OCI-LY3 (cell line): ENCODE measurements around the gene CTDSP1.

Experiments
- H2AFZ ChIP-seq: fragments of 200-600, 300-600 bp; shearing (Covaris generic); 2 replicates; pipeline ENCODE4 v1.6.0; 2014; ENCODE audit warnings: antibody characterized with exemption, low read depth, low read length
- H3K27ac ChIP-seq: fragments of 200-600, 300-600 bp; sonication (generic); 2 replicates; pipeline ENCODE4 v1.5.1; 2014; ENCODE audit warnings: mild to moderate bottlenecking, low read length, moderate library complexity, mixed read lengths
- H3K27me3 ChIP-seq: fragments of 200-600, 300-600 bp; sonication (generic); 2 replicates; pipeline ENCODE4 v1.6.1; 2014; ENCODE audit warnings: low read depth, low read length, mixed read lengths
- H3K36me3 ChIP-seq: fragments of 200-600, 300-600 bp; sonication (generic); replicated peaks from 2 replicates; pipeline ENCODE3; 2014; ENCODE audit warnings: low read depth, low read length, mixed read lengths
- H3K4me1 ChIP-seq: fragments of 300-600, 200-600 bp; sonication (generic); 2 replicates; pipeline ENCODE4 v1.6.1; 2014; ENCODE audit warnings: low read length, mixed read lengths
- H3K4me2 ChIP-seq: fragments of 200-600, 300-600 bp; sonication (generic); 2 replicates; pipeline ENCODE4 v1.6.1; 2014; ENCODE audit warnings: low read length, mixed read lengths
- H3K4me3 ChIP-seq: fragments of 300-600, 200-600 bp; sonication (generic); 2 replicates; pipeline ENCODE4 v1.5.1; 2014; ENCODE audit warnings: antibody characterized with exemption, mild to moderate bottlenecking, low read length, moderate library complexity
- H3K79me2 ChIP-seq: fragments of 300-600, 200-600 bp; shearing (Covaris generic); 2 replicates; pipeline ENCODE4 v1.6.1; 2014; ENCODE audit warnings: mild to moderate bottlenecking, low read length, mixed read lengths
- H3K9ac ChIP-seq: fragments of 300-600, 200-600 bp; shearing (Covaris generic); 2 replicates; pipeline ENCODE4 v1.6.0; 2014; ENCODE audit warnings: mild to moderate bottlenecking, low read length, moderate library complexity
- H3K9me3 ChIP-seq: fragments of 200-600, 300-600 bp; shearing (Covaris generic); 2 replicates; pipeline ENCODE4 v1.6.1; 2014; ENCODE audit warnings: low read length, mixed read lengths; ENCODE audit not compliant: insufficient read depth
- H4K20me1 ChIP-seq: fragments of 200-600, 300-600 bp; sonication (generic); 2 replicates; pipeline ENCODE4 v1.6.1; 2016; ENCODE audit warnings: low read length, mixed read lengths; ENCODE audit not compliant: insufficient read depth
- EZH2phosphoT487 ChIP-seq: fragments of 200-600 bp; shearing (Covaris generic); IDR thresholded peaks from 2 replicates; pipeline ENCODE4 v1.6.1; 2018; ENCODE audit warnings: antibody characterized with exemption, mixed run types, low read depth
- TF ChIP-seq, protein P1 (sequence below): fragments of 200-600, 300-600 bp; sonication (generic); IDR thresholded peaks from 2 replicates; pipeline ENCODE4 v1.5.1; 2014; ENCODE audit warnings: antibody characterized with exemption, low read length, low read depth

CTDSP1 gene

DNA sequence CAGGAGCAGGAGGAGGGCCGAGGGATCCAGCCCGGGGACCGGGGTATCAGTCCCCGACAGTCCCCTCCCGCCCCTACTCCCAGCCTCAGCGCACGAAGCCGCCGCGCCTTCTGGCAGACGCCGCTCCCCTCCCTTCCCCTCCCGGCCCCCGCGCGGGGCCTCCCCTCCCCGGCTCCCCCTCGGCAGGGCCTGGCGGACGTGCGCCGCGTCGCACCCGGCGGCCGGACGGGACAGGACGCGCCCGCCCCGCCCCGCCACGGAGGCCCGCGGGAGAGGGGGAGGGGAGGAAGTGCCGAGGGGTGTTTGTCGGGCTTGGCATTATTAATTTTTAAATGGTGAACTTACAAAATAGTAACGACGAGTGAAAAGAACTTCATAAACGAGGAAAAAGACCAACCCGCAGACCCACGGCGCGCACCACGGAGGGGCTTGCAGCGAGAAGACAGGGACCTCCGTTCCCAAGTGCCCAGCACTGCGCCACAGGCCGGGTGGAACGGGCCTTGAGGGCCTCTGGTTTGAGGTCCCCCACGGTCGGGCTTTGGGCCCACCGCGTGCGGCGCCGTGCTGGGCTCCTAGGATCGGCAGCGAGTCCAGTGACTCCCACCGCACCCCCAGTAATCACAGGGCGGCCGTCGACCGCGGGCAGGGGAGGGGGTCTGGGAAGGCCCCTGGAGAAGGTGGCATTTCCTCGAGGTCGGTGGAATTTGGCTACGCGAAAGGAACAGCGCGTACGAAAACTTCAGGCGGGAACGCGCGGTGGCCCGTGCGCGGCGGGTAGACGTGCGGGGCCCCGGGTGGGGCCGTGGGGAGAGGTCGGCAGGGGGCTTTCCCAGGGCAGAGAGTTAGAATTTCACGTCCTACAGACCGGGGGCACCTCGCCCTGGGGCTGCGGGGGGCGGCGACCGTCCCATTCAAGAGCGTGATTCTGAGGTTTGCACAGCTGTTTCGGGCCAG is 954 bp upstream of the CTDSP1 start:
- no peaks in the 10 kb centered on the region for H3K36me3 ChIP-seq
- H3K4me1 ChIP-seq: peaks cover 27% of the 10 kb centered on the region
- H4K20me1 ChIP-seq: no peaks in the 10 kb centered on the region; the same call in 1 of the 2 replicates
- H3K4me2 ChIP-seq: peak overlapping the region; percentile 79
- peaks cover 16% of the 10 kb centered on the region for H3K79me2 ChIP-seq
- TF ChIP-seq, protein P1, sequence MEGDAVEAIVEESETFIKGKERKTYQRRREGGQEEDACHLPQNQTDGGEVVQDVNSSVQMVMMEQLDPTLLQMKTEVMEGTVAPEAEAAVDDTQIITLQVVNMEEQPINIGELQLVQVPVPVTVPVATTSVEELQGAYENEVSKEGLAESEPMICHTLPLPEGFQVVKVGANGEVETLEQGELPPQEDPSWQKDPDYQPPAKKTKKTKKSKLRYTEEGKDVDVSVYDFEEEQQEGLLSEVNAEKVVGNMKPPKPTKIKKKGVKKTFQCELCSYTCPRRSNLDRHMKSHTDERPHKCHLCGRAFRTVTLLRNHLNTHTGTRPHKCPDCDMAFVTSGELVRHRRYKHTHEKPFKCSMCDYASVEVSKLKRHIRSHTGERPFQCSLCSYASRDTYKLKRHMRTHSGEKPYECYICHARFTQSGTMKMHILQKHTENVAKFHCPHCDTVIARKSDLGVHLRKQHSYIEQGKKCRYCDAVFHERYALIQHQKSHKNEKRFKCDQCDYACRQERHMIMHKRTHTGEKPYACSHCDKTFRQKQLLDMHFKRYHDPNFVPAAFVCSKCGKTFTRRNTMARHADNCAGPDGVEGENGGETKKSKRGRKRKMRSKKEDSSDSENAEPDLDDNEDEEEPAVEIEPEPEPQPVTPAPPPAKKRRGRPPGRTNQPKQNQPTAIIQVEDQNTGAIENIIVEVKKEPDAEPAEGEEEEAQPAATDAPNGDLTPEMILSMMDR: no peak
- TF ChIP-seq EZH2phosphoT487: no peak
- no peaks in the 10 kb centered on the region for H3K9me3 ChIP-seq
- no peaks in the 10 kb centered on the region for H3K27me3 ChIP-seq
- no peak overlapping the region for H2AFZ ChIP-seq
- peak overlapping the region; percentile 76 for H3K4me3 ChIP-seq
- peak overlapping the region; percentile 62 for H3K27ac ChIP-seq
- H3K9ac ChIP-seq: peak overlapping the region; percentile 60; the same call in 1 of the 2 replicates

DNA sequence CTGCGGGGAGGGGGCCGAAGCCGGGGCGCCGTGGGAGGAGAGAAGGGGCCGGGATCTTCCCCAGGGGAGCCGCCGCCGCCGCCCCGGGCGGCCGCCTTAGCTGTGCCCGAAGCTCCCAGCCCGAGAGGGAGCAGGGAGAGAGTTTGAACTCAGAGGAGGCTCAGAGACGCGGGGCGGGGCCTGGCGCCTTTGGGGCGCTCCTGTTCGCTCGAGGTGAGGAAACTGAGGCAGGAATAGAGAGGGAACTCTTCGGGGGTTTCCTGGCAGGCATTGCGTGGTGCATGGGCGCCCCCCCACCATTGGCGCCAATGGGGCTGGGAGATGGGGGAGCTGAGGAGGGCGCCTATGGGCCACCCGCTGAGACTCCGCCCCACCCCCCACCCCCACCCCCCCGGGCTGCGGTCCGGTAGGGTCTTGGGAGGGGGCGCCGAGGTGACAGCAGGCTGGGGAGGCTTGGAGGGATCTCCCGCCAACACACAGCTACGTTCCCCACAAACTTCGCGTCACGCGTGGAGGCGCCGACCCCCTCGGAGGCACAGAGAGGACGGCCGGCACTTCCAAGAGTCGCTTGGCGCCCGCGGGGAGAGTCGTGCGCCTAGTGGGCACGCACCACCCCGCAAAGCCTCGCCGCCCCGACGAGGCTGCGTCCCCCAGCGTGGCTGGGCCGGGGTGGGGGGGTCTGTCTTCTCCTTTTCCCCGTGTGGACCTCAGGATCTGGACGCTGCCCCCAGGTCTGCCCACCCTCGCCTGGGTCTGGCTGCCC is 680 bp downstream of the CTDSP1 start:
- Histone ChIP-seq H3K9me3 (no peaks in the 10 kb centered on the region), H3K9ac (peak overlapping the region; percentile 96), H3K79me2 (peaks cover 16% of the 10 kb centered on the region), H3K36me3 (no peaks in the 10 kb centered on the region), H3K4me1 (peaks cover 21% of the 10 kb centered on the region), H3K27ac (peak overlapping the region; percentile 65), H2AFZ (no peak overlapping the region), H3K4me2 (peak overlapping the region; percentile 76), H3K27me3 (no peaks in the 10 kb centered on the region), H3K4me3 (peak overlapping the region; percentile 97), H4K20me1 (no peaks in the 10 kb centered on the region; the same call in 1 of the 2 replicates)
- TF ChIP-seq, protein P1: no peak
- no peak for TF ChIP-seq EZH2phosphoT487

DNA sequence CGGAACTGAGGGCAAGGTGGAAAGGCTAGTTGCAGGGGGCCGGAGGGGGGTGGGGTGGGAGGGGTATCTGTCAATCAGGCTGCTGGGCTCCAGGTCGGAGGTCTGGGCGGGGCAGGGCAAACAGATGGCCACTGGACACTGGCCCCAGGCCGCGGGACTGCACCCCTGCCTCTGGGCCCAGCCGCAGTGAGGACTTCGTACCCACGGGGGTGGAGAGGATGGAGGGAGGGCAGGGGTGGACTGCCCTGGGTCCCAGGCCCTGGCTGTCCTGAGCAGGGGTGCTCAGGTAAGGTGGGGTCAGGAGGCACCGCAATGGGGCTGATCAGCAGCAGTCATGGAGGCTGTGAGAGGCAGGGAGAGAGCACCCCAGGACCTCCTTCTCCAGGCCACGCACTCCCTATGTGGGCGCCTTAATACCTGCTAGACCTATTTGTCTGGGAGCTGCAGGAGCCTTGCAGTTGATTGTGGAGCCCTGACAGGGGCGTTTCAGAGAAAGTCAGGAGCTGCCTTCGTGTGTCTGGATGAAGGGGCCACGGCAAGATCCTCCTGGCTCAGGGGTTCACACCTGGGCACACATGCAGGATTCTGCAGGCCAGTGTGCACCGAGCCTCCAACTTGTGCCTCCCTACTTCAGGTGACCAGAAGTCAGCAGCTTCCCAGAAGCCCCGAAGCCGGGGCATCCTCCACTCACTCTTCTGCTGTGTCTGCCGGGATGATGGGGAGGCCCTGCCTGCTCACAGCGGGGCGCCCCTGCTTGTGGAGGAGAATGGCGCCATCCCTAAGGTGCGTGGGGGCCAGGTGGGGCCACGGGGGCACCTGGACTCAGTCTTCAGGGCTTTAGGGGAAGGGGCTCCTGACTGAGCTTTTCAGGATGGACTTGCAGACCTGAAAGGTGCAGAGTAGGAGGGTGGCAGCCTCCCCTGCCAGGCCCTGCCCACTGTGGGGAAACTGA is 1.5 kb downstream of the CTDSP1 start:
- peaks cover 16% of the 10 kb centered on the region for H3K79me2 ChIP-seq
- H3K27ac ChIP-seq: no peak overlapping the region; the same call in 1 of the 2 replicates
- H3K9ac ChIP-seq: peak overlapping the region; percentile 96

More for the DNA sequence above, 1.5 kb downstream of the CTDSP1 start:
- TF ChIP-seq, protein P1: no peak
- TF ChIP-seq EZH2phosphoT487: no peak
- Histone ChIP-seq H3K36me3 (no peaks in the 10 kb centered on the region), H4K20me1 (no peaks in the 10 kb centered on the region; the same call in 1 of the 2 replicates), H3K4me3 (peak overlapping the region; percentile 97), H2AFZ (no peak overlapping the region), H3K4me2 (peak overlapping the region; percentile 76), H3K27me3 (no peaks in the 10 kb centered on the region), H3K9me3 (no peaks in the 10 kb centered on the region), H3K4me1 (peaks cover 24% of the 10 kb centered on the region)
